K562 (cell line): Measurements from ENCODE around the gene NRF1. TPM values are rescaled to one million over a fixed set of nuclear protein-coding genes. Genes with fewer than 3 reads are reported as not detected.

Experiments
- ATAC-seq: fragments of 200-7000 bp; cut with Tn5 transposase; 3 replicates; pipeline ENCODE4 v1.9.1; 2020; ENCODE audit warnings: moderate library complexity
- BruUV-seq: library from RNA; stranded (reverse); fragments of 400-500 nt; replicated peaks from 2 replicates; lab custom pipeline; 2021; lab: Mats Ljungman, UMichigan
- CTCF ChIA-PET: fragments of 300-600 bp; formaldehyde crosslinking; extraction: SDS; loops from one replicate; lab custom pipeline; 2021; ENCODE audit warnings: low intra/inter-chr PET ratio; lab: Yijun Ruan, JAX
- POLR2A ChIA-PET: fragments of 300-600, 350-650 bp; sonication (Branson Sonifier 250); formaldehyde crosslinking; extraction: SDS; loops from one replicate; lab custom pipeline; 2021; ENCODE audit warnings: antibody characterized with exemption, inconsistent platforms; lab: Yijun Ruan, JAX
- DNase-seq, 4 experiments: peaks; one replicate each; pipeline versions ENCODE4 v3.0.0 to v3.0.0-alpha.2; 2011 to 2018; ENCODE audit warnings: low spot score in 3 of 4, mixed read lengths in 3 of 4; ENCODE audit errors: extremely low read depth in 1 of 4
- FAIRE-seq: peaks from 2 replicates; lab custom pipeline; 2011; peaks lifted over from hg19 to GRCh38; lab: Jason Lieb, UNC
- H2AFZ ChIP-seq: 2 replicates; pipeline ENCODE4 v1.6.0; 2011; ENCODE audit warnings: low read depth, low read length, control low read depth, inconsistent platforms
- H3K27ac ChIP-seq: fragments of 200-600 bp; 3 replicates; pipeline ENCODE4 v1.8.0; 2011; ENCODE audit warnings: low read depth, mild to moderate bottlenecking, control low read depth, inconsistent platforms, low read length, moderate library complexity, mixed read lengths; ENCODE audit errors: extremely low read depth
- H3K27me3 ChIP-seq, 2 experiments: fragments of 300-600 bp in 1 of 2; 2 replicates in 1 of 2; 3 replicates in 1 of 2; pipeline versions ENCODE4 v1.6.0 to v1.8.0; 2011; ENCODE audit warnings: inconsistent platforms in 2 of 2, low read length in 2 of 2, mild to moderate bottlenecking in 1 of 2, mixed read lengths in 1 of 2, moderate library complexity in 1 of 2; ENCODE audit not compliant: control insufficient read depth in 2 of 2, insufficient read depth in 2 of 2
- H3K36me3 ChIP-seq: fragments of 300-600 bp; 3 replicates; pipeline ENCODE4 v1.8.0; 2011; ENCODE audit warnings: mild to moderate bottlenecking, low read length, inconsistent platforms; ENCODE audit not compliant: control insufficient read depth, insufficient read depth
- H3K4me1 ChIP-seq, 2 experiments: fragments of 200-600 bp in 1 of 2; replicated peaks in 1 of 2; 2 replicates in 1 of 2; 3 replicates in 1 of 2; pipeline versions ENCODE4 v1.5.1 to v1.8.0; 2011; ENCODE audit warnings: inconsistent platforms in 2 of 2, low read length in 2 of 2, mild to moderate bottlenecking in 1 of 2, mixed read lengths in 1 of 2, moderate library complexity in 1 of 2; ENCODE audit not compliant: control insufficient read depth in 2 of 2, insufficient read depth in 2 of 2
- H3K4me2 ChIP-seq: 2 replicates; pipeline ENCODE4 v1.6.1; 2011; ENCODE audit warnings: low read length, control low read depth, inconsistent platforms, mixed read lengths; ENCODE audit not compliant: insufficient read depth
- H3K4me3 ChIP-seq: fragments of 200-600 bp; sonication (generic), shearing (Covaris generic); 2 replicates; pipeline ENCODE4 v1.5.1; 2016; ENCODE audit warnings: control low read depth, inconsistent platforms
- H3K79me2 ChIP-seq: fragments of 200-600 bp; 3 replicates; pipeline ENCODE4 v1.8.0; 2011; ENCODE audit warnings: low read length, inconsistent platforms; ENCODE audit not compliant: control insufficient read depth, insufficient read depth
- H3K9ac ChIP-seq, 2 experiments: 2 replicates each; pipeline versions ENCODE4 v1.6.0 to v1.6.1; 2011; ENCODE audit warnings: low read depth in 2 of 2, low read length in 2 of 2, control low read depth in 1 of 2, inconsistent platforms in 1 of 2, mild to moderate bottlenecking in 1 of 2, mixed read lengths in 1 of 2; ENCODE audit not compliant: insufficient read depth in 1 of 2
- H3K9me1 ChIP-seq: one replicate; pipeline ENCODE4 v1.6.0; 2011; ENCODE audit warnings: inconsistent platforms, mild to moderate bottlenecking, low read length, moderate library complexity; ENCODE audit not compliant: control insufficient read depth, insufficient read depth
- H3K9me3 ChIP-seq: replicated peaks from 2 replicates; pipeline ENCODE4 v1.5.1; 2011; ENCODE audit warnings: low read depth, low read length, inconsistent platforms; ENCODE audit not compliant: control insufficient read depth, insufficient read depth
- H4K20me1 ChIP-seq: replicated peaks from 2 replicates; pipeline ENCODE4 v1.6.1; 2011; ENCODE audit warnings: low read length, inconsistent platforms, mixed read lengths; ENCODE audit not compliant: control insufficient read depth, insufficient read depth
- CTBP1 ChIP-seq: fragments of 450-650 bp; IDR thresholded peaks from 2 replicates; pipeline ENCODE4 v1.6.1; 2016; ENCODE audit warnings: borderline replicate concordance
- HDAC1 ChIP-seq, 2 experiments: fragments of 450-650 bp; IDR thresholded peaks; 2 replicates each; pipeline ENCODE4 v1.6.1; 2016 to 2017; ENCODE audit warnings: inconsistent platforms in 1 of 2, mild to moderate bottlenecking in 1 of 2, moderate library complexity in 1 of 2
- HDAC8 ChIP-seq: fragments of 450-650 bp; IDR thresholded peaks from 2 replicates; pipeline ENCODE4 v1.6.1; 2016; ENCODE audit warnings: mild to moderate bottlenecking, missing genetic modification characterization, moderate library complexity, missing compliant biosample characterization
- KLF13 ChIP-seq: fragments of 450-650 bp; IDR thresholded peaks from 2 replicates; pipeline ENCODE4 v1.6.1; 2016; ENCODE audit warnings: missing genetic modification characterization, low read depth, mild to moderate bottlenecking, missing compliant biosample characterization, moderate library complexity, borderline replicate concordance
- NFE2L1 ChIP-seq: fragments of 450-650 bp; IDR thresholded peaks from 2 replicates; pipeline ENCODE4 v1.6.1; 2016; ENCODE audit warnings: missing genetic modification characterization, low read depth, mild to moderate bottlenecking, missing compliant biosample characterization, moderate library complexity, borderline replicate concordance
- ZNF175 ChIP-seq: fragments of 200-800 bp; sonication (Bioruptor generic); IDR thresholded peaks from 2 replicates; pipeline ENCODE4 v1.6.1; 2016; ENCODE audit warnings: low read depth, mild to moderate bottlenecking, missing genetic modification characterization, missing compliant biosample characterization
- ZNF589 ChIP-seq: fragments of 200-800 bp; sonication (Bioruptor generic); IDR thresholded peaks from 2 replicates; pipeline ENCODE4 v1.6.1; 2016; ENCODE audit warnings: low read depth, missing genetic modification characterization, missing compliant biosample characterization
- WGBS: fragments of 100-300 bp; shearing (Covaris generic); methylation state at CpG from one replicate; pipeline ENCODE4 v1.1.6; 2016; ENCODE audit warnings: low coverage, mixed read lengths; ENCODE audit not compliant: insufficient coverage; ENCODE audit errors: missing lambda C conversion rate; 5-methylcytosine and 5-hydroxymethylcytosine counted together
- in situ Hi-C: fragments of 300-500 bp; cut with MboI; formaldehyde crosslinking; loops from 4 replicates; pipeline ENCODE4 v1.15.0; 2018; ENCODE audit warnings: inconsistent platforms, mixed read lengths
- intact Hi-C: fragments of 100-400 bp; cut with micrococcal nuclease; formaldehyde crosslinking; loops from 2 replicates; pipeline ENCODE4 v1.14.2; 2022
- polyA plus RNA-seq, 8 experiments: library from polyadenylated mRNA; depleted of rRNA in 4 of 8; stranded (reverse) in 5 of 8; unstranded in 3 of 8; fragments of >200 nt; fragmentation: Nextera tagmentation in 2 of 8; fragmentation: Illumina TruSeq in 1 of 8; extraction: Ambion mirVana in 2 of 8; extraction: Trizol in 1 of 8; gene quantifications; 2 replicates each; pipeline versions ENCODE4 v1.2.1 to v1.2.3, GENCODE V29; 2011 to 2014; ENCODE audit warnings: inconsistent platforms in 1 of 8, missing spikeins in 1 of 8
- total RNA-seq, 7 experiments: library from RNA; depleted of rRNA in 6 of 7; stranded (reverse); fragments of >200 nt in 6 of 7; fragmentation: Illumina TruSeq in 2 of 7; extraction: Trizol in 2 of 7; gene quantifications; 2 replicates each; pipeline versions ENCODE4 v1.2.1 to v1.2.3, GENCODE V29; 2011 to 2021; ENCODE audit warnings: low replicate concordance in 1 of 7
- TF ChIP-seq, protein P1 (sequence below): fragments of 450-650 bp; IDR thresholded peaks from 2 replicates; pipeline ENCODE4 v1.6.1; 2014; ENCODE audit warnings: low read depth, mild to moderate bottlenecking, moderate library complexity, borderline replicate concordance
- TF ChIP-seq, protein P2 (sequence below): fragments of 450-650 bp; IDR thresholded peaks from 2 replicates; pipeline ENCODE4 v1.7.0; 2016; ENCODE audit warnings: borderline replicate concordance
- TF ChIP-seq, protein P3 (sequence below): fragments of 450-650 bp; IDR thresholded peaks from 2 replicates; pipeline ENCODE4 v1.6.1; 2016
- TF ChIP-seq, protein P4 (sequence below): conservative IDR thresholded peaks from 2 replicates; pipeline ENCODE4 v1.6.1; 2011; ENCODE audit warnings: low read depth, mild to moderate bottlenecking, low read length; ENCODE audit not compliant: control insufficient read depth

NRF1 gene
- total and polyA plus RNA-seq, 9 of the 15 experiments (the other 6 are each of a cell fraction or from before 2014, with no cell fraction given) = 8.6 to 28.8 (median 20.3) TPM

DNA sequence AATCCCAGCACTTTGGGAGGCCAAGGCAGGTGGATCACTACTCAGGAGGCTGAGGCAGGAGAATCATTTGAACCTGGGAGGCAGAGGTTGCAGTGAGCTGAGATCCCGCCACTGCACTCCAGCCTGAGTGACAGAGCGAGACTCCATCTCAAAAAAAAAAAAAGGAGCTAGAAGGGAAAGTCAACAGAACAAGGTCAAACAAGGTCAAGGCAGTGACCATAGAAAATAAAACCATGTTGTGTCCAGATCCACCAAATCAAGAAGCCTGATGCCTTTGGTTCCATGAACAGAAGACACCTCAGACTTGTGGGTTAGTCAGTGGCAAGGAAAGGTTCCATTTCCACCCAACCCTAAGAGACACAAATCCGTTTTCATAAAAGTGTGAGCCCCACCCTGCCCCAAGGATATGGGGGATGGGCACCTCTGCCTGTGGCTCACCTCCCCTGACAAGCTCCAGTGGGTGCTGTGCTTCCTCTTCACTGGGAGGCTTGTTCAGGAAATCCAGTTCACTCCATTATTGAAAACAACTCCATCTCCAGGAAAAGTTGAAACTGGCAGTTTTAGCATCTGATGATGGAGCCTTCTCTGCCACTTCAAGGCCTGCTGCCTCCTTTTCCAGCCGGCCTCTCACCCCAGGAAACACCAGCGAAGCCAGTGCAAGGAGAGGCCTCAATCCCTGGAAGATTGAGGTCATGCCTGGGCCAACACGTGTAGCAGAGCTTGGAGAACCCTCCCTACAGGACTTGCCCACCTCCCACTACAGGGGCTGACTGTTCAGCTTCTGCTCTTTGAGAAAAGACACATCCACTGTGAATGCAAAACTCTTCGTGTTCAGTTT is 152.9 kb downstream of the NRF1 start:
- intact Hi-C loops = no loop called here
- H3K9ac ChIP-seq = peak overlapping the region in 1 of 2 experiments; percentile 87; a peak in 1 of 4 replicates
- H2AFZ ChIP-seq = peak overlapping the region; percentile 30; the same call in 1 of the 2 replicates
- H3K27me3 ChIP-seq = no peaks in the 10 kb centered on the region
- no peak for ATAC-seq
- H3K9me3 ChIP-seq = no peaks in the 10 kb centered on the region
- CTCF ChIA-PET = no interaction called here
- DNase-seq = peak in 1 of 4 experiments; percentile 49
- POLR2A ChIA-PET = interaction anchor here (0.6 to 1.8 kb wide), 6 partner anchors 8 to 68 kb away, joined by 3 to 11 read pairs (median 4); no protein-coding TSS in a partner anchor
- BruUV-seq = no TSS peak
- peaks cover 14% of the 10 kb centered on the region for H3K79me2 ChIP-seq
- peak; percentile 56 for FAIRE-seq
- in situ Hi-C loops = no loop called here
- no peak overlapping the region for H3K4me3 ChIP-seq
- peak overlapping the region; percentile 33 for H3K27ac ChIP-seq
- H3K9me1 ChIP-seq = no peaks in the 10 kb centered on the region
- peak overlapping the region; percentile 17; the same call in 1 of the 2 replicates for H3K4me2 ChIP-seq
- H3K4me1 ChIP-seq = peaks cover 30 to 51% of the 10 kb centered on the region in 2 experiments
- no peaks in the 10 kb centered on the region for H4K20me1 ChIP-seq
- peaks cover 12% of the 10 kb centered on the region; the same call in 2 of the 3 replicates for H3K36me3 ChIP-seq
- 32% methylated on average over 5 of the region's 7 CpGs for WGBS
- no peak for TF ChIP-seq ZNF589 (CRISPR knock-in tag)
- 0 out of 2 replicates have a peak, but pooled peaks have one; percentile 38 for TF ChIP-seq HDAC8 (tag)
- TF ChIP-seq, protein P1, sequence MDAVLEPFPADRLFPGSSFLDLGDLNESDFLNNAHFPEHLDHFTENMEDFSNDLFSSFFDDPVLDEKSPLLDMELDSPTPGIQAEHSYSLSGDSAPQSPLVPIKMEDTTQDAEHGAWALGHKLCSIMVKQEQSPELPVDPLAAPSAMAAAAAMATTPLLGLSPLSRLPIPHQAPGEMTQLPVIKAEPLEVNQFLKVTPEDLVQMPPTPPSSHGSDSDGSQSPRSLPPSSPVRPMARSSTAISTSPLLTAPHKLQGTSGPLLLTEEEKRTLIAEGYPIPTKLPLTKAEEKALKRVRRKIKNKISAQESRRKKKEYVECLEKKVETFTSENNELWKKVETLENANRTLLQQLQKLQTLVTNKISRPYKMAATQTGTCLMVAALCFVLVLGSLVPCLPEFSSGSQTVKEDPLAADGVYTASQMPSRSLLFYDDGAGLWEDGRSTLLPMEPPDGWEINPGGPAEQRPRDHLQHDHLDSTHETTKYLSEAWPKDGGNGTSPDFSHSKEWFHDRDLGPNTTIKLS = peak; percentile 14; the same call in 1 of the 2 replicates
- TF ChIP-seq HDAC1 (IDR thresholded peaks at IDR 0.05) = no peak
- no peak for TF ChIP-seq KLF13
- TF ChIP-seq ZNF175 (CRISPR knock-in tag) = 0 out of 2 replicates have a peak, but pooled peaks have one; percentile 36
- 0 out of 2 replicates have a peak, but pooled peaks have one; percentile 15 for TF ChIP-seq CTBP1
- TF ChIP-seq, protein P2, sequence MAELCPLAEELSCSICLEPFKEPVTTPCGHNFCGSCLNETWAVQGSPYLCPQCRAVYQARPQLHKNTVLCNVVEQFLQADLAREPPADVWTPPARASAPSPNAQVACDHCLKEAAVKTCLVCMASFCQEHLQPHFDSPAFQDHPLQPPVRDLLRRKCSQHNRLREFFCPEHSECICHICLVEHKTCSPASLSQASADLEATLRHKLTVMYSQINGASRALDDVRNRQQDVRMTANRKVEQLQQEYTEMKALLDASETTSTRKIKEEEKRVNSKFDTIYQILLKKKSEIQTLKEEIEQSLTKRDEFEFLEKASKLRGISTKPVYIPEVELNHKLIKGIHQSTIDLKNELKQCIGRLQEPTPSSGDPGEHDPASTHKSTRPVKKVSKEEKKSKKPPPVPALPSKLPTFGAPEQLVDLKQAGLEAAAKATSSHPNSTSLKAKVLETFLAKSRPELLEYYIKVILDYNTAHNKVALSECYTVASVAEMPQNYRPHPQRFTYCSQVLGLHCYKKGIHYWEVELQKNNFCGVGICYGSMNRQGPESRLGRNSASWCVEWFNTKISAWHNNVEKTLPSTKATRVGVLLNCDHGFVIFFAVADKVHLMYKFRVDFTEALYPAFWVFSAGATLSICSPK = no peak
- TF ChIP-seq, protein P3, sequence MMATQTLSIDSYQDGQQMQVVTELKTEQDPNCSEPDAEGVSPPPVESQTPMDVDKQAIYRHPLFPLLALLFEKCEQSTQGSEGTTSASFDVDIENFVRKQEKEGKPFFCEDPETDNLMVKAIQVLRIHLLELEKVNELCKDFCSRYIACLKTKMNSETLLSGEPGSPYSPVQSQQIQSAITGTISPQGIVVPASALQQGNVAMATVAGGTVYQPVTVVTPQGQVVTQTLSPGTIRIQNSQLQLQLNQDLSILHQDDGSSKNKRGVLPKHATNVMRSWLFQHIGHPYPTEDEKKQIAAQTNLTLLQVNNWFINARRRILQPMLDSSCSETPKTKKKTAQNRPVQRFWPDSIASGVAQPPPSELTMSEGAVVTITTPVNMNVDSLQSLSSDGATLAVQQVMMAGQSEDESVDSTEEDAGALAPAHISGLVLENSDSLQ = peak; percentile 87
- TF ChIP-seq, protein P4, sequence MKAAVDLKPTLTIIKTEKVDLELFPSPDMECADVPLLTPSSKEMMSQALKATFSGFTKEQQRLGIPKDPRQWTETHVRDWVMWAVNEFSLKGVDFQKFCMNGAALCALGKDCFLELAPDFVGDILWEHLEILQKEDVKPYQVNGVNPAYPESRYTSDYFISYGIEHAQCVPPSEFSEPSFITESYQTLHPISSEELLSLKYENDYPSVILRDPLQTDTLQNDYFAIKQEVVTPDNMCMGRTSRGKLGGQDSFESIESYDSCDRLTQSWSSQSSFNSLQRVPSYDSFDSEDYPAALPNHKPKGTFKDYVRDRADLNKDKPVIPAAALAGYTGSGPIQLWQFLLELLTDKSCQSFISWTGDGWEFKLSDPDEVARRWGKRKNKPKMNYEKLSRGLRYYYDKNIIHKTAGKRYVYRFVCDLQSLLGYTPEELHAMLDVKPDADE = no peak
- TF ChIP-seq NFE2L1 (tag) = no peak
